Stimulated activated CD4-positive, alpha-beta T cell treated with anti-CD3 and anti-CD28 coated beads, Interleukin-1b, Interleukin-23, amount 100 ng/mL, for 48 hours (primary cell): Measurements from ENCODE around the gene IFNLR1.

Experiments
- DNase-seq: peaks from one replicate; pipeline ENCODE4 v3.0.0-alpha.2; 2020

Gene IFNLR1

DNA sequence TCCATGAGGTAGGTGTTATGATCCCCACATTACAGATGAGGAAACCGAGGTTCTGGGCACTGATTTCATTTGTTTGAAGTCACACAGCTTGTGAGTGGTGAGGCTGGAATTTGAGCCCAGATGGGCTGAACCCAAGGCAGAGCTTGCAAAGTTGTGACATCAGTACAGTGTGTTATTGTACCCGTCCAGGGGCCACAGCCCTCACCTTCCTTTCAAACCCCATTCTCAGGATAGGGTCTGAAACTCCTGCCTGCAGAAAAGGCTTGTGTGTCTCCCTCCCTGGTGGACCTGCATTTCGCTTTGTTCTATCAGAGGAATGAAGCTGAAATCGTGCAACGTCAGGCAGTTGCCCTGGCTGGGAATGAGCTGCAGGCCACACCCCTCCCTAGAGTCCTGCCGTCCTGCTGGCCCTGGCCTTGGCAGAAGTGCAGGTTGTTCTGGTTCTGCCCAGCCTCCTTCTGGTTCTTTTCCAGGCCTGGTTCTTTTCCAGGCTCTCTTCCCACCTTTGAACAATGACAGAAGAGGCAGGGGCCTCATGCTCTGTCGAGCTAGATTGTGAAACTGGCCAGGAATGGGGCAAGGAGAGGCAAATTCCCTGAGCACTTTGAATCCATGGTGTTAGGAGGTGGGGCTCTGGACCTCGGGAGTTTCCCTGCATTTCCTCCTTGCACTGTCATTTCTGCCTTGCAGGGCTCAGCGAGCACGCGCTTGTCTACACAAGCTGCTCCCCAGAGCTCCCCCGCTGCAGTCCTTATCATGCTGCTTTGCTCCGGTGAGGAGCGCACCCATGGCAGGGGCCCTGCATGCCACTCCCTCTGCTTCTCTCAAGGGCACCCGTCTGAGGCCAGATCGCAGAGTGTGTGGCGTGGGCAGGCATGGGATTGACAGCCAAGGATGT, 67.0 kb downstream of the IFNLR1 start:
- DNase-seq: no peak

DNA sequence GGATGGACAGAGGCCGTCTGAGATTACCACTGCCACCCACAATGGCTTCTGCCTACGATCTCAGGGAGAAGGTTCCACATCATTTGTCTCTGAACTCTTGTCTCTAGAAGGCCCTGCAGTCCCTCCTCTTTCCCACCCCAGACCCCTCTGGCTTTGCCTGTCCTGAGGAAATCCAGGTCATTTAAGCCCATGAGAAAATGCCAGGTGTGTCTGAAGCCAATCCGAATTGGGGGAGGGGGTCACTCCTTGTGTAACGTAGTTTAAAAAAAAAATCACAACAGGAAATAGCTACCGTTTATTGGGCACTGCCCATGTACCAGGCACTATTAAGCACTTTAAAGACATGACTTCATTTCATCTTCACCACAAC, 67.6 kb downstream of the IFNLR1 start:
- DNase-seq: no peak

DNA sequence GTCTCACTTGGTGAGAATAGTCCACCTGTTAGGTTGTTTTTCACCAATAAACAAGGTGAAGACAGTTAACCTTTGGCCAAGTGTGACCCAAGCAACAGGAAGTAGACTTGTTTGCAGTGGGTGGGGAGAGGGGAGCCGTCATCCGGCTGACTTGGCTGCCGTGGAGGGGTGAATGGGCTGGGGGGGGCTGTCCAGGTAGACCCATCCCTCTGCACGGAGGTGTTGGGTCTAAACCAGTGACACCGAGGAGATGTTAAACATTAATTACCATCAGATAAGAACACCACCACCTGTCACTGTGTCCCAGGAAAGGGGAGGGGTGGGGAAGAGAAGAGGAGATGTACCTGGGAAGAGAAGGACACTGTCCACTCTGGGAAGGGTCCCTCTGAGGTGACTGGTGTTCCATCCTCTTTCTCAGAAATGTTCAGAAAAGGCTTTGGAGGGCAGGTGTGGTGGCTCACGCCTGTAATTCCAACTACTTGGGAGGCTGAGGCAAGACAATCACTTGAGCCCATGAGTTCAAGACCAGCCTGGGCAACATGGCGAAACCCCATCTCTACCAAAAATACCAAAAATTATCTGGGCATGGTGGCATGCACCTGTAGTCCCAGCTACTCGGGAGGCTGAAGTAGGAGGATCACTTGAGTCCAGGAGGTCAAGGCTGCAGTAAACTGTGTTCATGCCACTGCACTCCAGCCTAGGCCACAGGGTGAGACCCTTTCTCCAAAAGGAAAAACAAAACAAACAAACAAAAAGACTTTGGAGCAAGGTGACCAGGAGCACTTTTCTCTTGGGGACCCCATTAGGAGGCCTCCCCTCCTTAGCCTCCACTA, 68.5 kb downstream of the IFNLR1 start:
- no peak for DNase-seq

GRCh38 chr1:24117722-24118409, 69.2 kb downstream of the IFNLR1 start:
- no peak for DNase-seq

GRCh38 chr1:24117132-24117531, 70.0 kb downstream of the IFNLR1 start:
- DNase-seq: no peak

GRCh38 chr1:24114753-24115152, 72.3 kb downstream of the IFNLR1 start:
- DNase-seq: no peak

DNA sequence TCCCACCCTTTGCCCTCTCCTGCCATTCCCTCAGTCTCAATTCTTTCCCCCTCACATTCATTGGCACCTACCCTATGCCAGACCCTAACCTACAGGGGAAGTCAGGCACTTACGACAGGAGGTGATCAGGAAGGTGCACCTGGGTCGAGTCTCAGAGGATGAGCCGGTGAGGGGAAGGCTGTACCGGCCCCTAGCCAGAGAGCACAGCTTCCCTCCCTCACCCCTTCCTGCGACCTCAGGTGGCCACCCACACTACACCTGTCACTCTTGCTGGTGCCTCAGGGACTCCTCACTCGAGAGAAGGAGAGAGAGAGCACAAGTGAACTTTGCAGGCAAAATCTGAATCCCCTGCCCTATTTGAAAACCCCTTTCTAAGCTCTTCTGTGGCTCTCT, 73.5 kb downstream of the IFNLR1 start:
- no peak for DNase-seq

DNA sequence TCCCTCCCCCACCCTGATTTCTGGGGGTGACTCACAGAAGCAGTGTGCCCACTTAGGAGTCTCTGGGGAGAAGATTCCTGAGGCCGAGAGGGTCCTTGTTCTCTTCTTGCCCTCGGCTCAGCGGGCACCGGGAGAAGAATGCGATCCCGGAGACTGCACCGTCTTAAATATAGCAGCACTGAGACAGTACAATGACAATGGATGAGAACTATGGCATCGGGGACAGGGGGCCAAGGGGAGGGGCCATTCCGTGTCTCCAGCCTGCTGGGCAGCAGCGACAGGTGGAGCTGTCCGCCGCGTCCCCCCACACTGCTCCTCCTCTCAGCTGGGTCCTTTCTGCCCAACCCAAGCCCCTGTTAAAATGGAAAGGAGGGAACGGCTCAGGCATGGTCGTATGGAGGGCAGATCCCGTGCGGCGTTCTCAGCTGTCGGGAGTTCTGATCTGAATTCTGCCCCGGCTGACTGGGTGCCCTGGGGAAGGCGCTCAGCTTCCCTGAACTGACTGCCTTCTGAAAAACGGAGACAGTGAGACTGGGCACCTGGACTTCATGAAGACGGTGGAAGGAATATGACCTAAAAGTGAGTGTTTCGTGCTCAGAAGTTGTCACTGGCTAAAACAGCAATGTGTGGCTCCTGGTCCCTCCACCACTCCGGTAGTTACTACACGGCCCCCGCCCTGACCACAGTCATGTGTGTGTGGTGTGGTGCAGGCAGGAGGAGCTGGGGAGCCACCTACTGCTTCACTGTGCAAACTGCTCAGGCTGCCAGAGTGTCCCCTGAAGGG, 74.9 kb downstream of the IFNLR1 start, which contains the start of gene MYOM3:
Gene MYOM3, minus strand, starts transcription at position 140 of the 784 bp plus-strand sequence. CDS start 3,499 bp downstream, outside the sequence.
- peak; percentile 69 for DNase-seq

DNA sequence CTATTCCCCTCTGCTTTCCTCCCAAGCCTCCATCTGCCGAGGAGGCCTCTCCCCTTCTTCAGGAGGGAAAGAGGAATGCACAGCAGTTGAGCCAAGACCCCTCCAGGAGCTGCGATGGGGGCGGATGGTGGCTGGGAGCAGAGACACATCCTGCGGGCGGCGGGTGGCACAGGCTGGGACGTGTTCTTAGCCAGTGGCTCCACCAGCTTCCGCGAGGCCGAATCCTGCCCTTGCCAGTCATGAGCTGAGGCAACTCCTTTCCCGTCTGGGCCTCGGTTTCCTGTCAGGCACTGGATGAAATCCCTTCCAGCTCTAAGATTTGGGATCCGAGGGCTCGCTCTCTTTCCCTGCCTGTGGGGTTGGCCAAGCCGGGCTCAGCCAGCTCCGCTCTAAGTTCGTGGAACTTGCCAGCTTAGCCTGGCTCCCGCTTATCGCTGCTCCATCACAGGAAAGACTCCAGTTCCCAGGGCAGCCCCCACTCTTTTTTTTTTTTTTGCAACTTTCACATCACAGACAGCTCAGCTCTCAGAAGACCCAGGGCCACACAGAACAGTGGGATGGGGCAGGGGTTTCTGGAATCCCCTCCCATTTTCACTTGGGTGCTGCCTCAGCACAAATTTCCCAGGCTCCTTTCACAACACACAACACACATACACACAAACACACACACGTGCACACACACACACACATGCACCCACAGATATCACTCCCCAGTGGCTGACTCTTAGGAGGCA, 75.7 kb downstream of the IFNLR1 start:
- DNase-seq: no peak

GRCh38 chr1:24110642-24111261, 76.3 kb downstream of the IFNLR1 start:
- no peak for DNase-seq

GRCh38 chr1:24109686-24110475, 77.2 kb downstream of the IFNLR1 start:
- no peak for DNase-seq

DNA sequence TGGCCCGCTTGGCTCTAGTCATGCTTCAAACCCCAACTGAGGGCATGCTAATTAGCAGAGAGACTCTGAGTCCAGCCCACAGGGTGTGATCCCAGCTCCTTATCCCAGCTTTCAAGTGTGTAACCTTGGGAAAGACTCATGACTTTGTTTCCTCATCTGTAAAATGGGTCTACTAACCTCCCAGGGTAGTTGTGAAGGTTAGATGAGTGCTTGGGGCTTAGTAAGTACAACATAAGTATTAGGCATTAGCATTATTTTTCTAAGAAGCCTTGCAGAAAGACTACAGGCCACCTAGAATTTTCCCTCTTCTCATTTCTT, 78.0 kb downstream of the IFNLR1 start:
- DNase-seq: no peak

GRCh38 chr1:24108334-24109165, 78.5 kb downstream of the IFNLR1 start:
- DNase-seq: no peak

DNA sequence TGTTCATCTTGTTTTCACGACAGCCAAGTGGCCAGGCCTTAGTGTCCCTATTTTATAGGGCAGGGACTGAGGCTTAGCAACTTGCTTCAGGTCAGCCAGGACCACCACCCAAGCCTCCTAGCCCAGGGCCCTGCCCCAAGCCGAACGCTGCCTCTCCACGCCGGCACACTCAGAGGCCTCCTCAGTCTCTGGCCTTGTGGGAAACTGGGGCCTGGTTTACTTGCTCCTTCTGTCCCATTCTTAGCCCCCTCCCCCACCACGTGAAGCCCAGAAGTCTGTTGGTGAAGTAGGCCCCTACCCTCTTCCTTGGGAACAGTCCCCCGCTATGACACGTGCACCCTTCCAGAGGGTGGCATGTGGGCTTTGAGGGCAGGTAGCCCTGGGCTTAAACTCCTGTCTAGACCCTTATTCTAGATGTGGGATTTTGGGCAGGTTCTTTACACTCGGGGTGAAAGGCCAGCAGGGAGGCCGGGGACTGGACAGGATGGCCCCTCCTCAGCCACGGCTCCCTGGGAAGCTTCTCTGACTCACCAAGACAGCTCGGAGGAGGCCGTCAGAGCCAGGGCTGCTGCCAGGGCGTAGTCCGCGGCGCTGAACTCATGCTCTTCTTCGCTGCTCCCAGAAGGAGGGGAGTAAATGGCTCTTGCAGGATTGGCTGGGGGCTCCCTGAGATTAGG, 79.5 kb downstream of the IFNLR1 start:
- no peak for DNase-seq

DNA sequence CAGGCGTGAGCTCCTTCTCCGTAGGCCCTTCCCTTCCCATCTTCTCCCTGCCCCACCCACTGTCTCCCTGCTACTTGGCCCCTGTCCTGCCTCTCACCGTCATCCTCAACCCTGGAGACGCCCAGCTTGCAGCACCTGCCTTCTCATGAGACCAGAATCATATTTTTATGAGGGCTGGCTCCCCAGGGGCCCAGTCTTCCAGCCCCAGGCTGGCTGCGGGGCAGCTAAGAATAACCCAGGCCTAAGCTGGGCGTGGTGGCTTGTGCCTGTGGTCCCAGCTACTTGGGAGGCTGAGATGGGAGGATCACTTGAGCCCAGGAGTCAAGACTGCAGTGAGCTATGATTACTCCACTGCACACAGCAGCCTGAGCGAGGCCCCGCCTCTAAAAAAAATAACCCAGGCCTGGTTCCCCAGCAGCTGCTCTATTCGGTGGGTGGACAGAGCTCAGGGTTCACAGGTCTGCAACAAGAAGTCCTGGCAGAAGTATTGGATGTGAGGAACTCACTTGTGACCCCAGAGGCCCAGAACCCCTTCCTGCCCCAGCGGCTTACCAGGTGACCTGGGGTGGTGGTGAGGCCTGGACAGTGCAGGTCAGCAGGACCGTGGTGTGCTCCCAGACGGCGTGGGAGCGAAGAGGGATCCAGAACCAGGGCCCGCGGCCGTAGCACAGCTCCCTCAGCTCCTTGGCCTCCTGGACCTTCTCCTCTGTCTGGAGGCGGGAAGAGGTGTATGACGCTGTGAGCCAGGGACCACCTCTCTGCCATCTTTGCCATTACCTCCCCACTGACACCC, 81.5 kb downstream of the IFNLR1 start:
- no peak for DNase-seq

DNA sequence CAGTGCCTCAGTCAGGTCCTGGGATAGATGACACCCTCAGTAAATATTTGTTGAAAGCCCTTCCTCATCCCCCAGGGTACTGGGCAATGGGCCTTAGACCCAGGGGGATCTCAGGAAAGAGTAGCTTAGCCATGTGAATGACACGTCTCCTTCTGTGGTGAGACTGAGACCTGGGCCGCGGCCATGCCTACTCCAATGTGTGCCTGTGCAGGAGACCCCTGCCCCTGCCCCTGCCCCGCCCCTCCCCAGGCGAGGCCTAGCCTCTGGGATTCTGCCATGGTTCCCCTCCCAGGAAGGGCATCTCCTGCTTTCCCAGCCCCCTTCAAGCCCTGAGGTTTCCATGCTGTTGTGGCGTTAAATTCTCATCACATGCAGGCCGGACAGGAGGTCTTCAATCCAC, 82.2 kb downstream of the IFNLR1 start:
- no peak for DNase-seq
